T-helper 2 cell (primary cell): Measurements from ENCODE around the gene ZNF655.
A peak's percentile ranks its signal among the peaks of the same experiment; 100 is the strongest.
"Not testable (repeated sequence)": the region's sequence is repeated elsewhere in the genome, so short reads cannot be mapped to it uniquely, and the experiment has no call there.

Experiments used
- DNase-seq, 5 experiments: peaks; one replicate each; pipeline versions ENCODE4 v3.0.0 to v3.0.0-alpha.2; 2012 to 2022
- total RNA-seq, 2 donors: gene quantifications; one replicate each; lab custom pipeline; 2026; lab: John Stamatoyannopoulos, UW

ZNF655 gene
- 166 to 175 reads per million in 2 donors for total RNA-seq

- DNase-seq = peak; percentile 77 to 95 (median 82)
Observed at GRCh38 chr7:99558306-99559174, at the start of gene ZNF655. TSS of gene ZNF655 (plus strand) at chr7:99558642. CDS start at chr7:99560560, 1,918 bp downstream.

GRCh38 chr7:99514050-99514449, 44.4 kb upstream of the ZNF655 start:
- DNase-seq = no peak

- no peak for DNase-seq
Observed at GRCh38 chr7:99521399-99521798, 37.0 kb upstream of the ZNF655 start.

GRCh38 chr7:99525713-99526440, 32.6 kb upstream of the ZNF655 start:
- peak in 1 of 5 experiments; percentile 17 for DNase-seq

- peak in 1 of 5 experiments; percentile 26 for DNase-seq
Observed at GRCh38 chr7:99531354-99531765, 27.1 kb upstream of the ZNF655 start.

GRCh38 chr7:99535667-99536066, 22.8 kb upstream of the ZNF655 start:
- no peak for DNase-seq

- DNase-seq = no peak
Observed at GRCh38 chr7:99539213-99539811, 19.1 kb upstream of the ZNF655 start.

- peak in 1 of 5 experiments; percentile 8 for DNase-seq
Observed at GRCh38 chr7:99540542-99540941, 17.9 kb upstream of the ZNF655 start.

GRCh38 chr7:99541212-99541611, 17.2 kb upstream of the ZNF655 start:
- DNase-seq = no peak

GRCh38 chr7:99543081-99543671, 15.3 kb upstream of the ZNF655 start:
- no peak for DNase-seq

- no peak for DNase-seq
Observed at GRCh38 chr7:99543916-99544315, 14.5 kb upstream of the ZNF655 start.

- DNase-seq = not testable (repeated sequence)
Observed at GRCh38 chr7:99545308-99545707, 13.1 kb upstream of the ZNF655 start.

- DNase-seq = not testable (repeated sequence)
Observed at GRCh38 chr7:99549545-99549944, 8.9 kb upstream of the ZNF655 start.

GRCh38 chr7:99551334-99551733, 7.1 kb upstream of the ZNF655 start:
- no peak for DNase-seq

GRCh38 chr7:99551767-99552463, 6.5 kb upstream of the ZNF655 start, which contains the start of gene FAM200A:
TSS of gene FAM200A (minus strand) at chr7:99552114. CDS start at chr7:99548407, 3,707 bp downstream.
- peak; percentile 65 to 93 (median 73) for DNase-seq

GRCh38 chr7:99553039-99553438, 5.4 kb upstream of the ZNF655 start:
- DNase-seq = no peak

- DNase-seq = no peak
Observed at GRCh38 chr7:99554939-99555338, 3.5 kb upstream of the ZNF655 start.

- DNase-seq = peak in 1 of 5 experiments; percentile 41
Observed at GRCh38 chr7:99557196-99557607, 1.2 kb upstream of the ZNF655 start.

GRCh38 chr7:99557940-99558305, 519 bp upstream of the ZNF655 start:
- DNase-seq = no peak

- DNase-seq = peak in 1 of 5 experiments; percentile 56
Observed at GRCh38 chr7:99559175-99559915, 903 bp downstream of the ZNF655 start.
